ENCODE measurements around the gene DPP10.
"Not testable (repeated sequence)": the region's sequence is repeated elsewhere in the genome, so short reads cannot be mapped to it uniquely, and the experiment has no call there.

DPP10 gene

DNA sequence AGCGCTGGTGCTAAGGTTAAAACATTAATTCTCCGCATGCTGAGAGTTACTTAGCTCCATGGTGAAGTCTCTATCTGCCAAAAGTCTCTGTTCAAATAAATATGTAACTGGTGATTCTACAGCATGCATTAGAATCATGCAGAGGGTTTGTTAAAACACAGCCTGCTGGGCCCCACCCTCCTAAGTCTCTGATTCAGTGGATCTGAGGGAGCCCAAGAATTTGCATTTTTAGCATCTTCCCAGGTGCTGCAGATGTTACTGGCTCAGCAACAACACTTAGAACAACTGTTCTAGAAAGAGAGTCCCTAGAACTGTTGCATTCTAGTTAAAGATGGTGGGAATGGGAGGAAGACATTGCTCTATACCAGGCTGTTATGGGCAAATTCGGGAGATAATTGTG, 73.4 kb downstream of the DPP10 start:
- no peak for DNase-seq (ENCODE audit: low read depth, low spot score)

DNA sequence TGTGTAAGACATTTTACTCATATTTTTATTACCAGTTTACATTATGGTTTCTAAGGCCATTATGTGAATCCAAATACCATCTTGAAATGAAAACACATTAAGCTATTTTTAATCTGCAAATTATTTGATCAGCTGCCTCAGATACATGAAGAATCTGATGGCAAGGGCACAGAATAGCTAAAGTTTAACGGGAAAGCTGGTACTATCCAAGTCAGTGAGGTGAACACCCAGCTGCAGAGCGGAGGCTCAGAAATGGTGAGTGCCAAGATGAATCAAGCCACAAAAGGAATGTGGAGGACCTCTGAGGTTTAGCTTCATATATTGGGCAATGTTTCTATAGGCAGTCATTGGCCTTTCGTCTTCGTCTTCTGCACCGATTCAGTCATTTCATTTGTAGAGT, 75.1 kb downstream of the DPP10 start:
- DNase-seq (ENCODE audit: low read depth, low spot score), result no peak

DNA sequence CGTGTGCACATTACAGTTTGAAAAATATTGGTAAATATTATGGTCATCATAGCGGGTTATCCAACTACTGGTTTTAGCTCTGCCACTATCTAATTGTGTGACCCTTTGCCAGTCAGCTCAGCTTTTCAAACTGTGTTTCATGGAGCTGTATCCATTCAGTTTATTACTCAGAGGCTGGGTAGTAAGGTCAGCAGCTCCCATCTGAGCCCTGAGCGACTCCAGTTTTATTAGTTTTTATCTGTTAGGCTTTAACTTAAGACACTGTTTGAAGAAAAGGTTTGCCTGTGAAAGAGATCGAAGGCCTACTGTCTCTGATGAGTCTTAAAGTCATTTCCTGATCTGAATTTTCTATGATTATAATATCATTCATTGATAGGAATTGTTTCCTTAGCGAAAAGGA, 76.3 kb downstream of the DPP10 start:
- DNase-seq (ENCODE audit: low read depth, low spot score), result no peak

DNA sequence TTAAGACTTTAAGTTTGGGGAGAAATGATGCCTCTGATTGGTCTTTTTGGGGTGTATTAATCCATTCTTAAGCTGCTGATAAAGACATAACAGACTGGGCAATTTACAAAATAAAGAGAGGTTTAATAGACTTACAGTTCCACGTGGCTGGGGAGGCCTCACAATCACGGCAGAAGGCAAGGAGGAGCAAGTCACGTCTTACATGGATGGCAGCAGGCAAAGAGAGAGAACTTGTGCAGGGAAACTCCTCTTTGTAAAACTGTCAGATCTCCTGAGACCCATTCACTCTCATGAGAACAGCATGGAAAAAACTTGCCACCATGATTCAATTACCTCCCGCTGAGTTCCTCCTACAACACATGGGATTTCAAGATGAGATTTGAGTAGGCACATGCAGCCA, 80.2 kb downstream of the DPP10 start:
- not testable (repeated sequence) for DNase-seq (ENCODE audit: low read depth, low spot score)

DNA sequence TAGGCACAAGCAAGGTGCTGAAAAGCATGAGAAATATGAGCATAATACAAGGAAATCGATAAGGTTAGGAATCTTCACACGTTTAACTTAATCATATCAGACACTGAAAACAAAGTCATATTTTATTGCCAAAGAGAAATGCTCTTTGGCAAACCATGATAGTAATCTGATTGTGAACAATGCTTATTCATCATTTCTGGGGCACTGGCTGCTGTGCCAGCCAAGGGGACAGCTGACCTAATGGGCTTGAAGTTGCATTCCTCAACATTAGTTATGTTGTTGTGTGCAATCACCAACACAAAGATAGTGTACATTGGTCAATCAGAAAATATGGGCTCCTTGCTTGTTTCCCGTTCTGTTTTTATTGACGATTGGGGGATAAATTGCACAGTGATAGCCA, 83.5 kb downstream of the DPP10 start:
- no peak for DNase-seq (ENCODE audit: low read depth, low spot score)

DNA sequence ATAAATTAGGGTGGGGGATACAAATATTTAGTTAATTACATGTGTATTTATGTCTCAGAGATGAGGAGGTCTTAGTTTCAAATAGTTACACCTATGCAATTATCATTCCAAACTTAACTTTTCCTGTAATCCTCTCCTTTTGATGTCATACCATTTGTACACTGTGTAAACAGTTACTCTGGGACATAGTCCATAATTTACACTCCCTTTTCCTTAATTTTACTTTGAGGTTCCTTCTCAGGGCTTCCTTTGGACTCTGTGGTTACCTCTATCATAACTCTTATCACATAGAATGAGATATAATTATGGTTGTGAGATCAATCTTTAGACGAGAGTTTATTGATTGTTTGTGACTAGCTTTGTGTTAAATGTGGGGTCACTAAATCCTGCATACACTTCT, 84.4 kb downstream of the DPP10 start:
- no peak for DNase-seq (ENCODE audit: low read depth, low spot score)

DNA sequence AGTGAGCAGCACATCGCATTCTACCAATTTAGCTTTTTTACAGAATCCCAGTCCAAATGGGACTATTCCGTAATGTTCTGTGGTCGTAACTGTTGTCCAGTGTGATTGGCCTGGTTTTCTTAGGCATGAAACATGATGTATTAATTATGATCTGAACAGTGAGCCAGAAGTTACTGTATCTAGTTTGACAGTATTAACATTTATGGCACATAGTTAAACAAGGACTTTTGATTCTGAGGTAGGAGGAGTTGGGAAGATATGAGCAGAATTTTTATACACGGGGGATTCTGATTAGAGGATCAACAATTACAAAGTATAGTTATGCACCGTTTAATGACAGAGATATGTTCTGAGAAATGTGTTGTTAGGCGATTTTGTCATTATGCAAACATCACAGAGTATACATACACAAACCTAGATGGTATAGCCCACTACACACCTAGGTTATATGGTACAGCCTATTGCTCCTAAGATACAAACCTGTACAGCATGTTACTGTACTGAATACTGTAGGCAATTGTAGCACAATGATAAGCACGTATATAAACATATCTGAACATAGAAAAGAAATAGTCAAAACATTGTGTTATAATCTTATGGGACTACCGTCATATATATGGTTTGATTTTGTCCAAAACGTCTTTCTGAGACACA, 85.0 kb downstream of the DPP10 start:
- no peak for DNase-seq (ENCODE audit: low read depth, low spot score)

DNA sequence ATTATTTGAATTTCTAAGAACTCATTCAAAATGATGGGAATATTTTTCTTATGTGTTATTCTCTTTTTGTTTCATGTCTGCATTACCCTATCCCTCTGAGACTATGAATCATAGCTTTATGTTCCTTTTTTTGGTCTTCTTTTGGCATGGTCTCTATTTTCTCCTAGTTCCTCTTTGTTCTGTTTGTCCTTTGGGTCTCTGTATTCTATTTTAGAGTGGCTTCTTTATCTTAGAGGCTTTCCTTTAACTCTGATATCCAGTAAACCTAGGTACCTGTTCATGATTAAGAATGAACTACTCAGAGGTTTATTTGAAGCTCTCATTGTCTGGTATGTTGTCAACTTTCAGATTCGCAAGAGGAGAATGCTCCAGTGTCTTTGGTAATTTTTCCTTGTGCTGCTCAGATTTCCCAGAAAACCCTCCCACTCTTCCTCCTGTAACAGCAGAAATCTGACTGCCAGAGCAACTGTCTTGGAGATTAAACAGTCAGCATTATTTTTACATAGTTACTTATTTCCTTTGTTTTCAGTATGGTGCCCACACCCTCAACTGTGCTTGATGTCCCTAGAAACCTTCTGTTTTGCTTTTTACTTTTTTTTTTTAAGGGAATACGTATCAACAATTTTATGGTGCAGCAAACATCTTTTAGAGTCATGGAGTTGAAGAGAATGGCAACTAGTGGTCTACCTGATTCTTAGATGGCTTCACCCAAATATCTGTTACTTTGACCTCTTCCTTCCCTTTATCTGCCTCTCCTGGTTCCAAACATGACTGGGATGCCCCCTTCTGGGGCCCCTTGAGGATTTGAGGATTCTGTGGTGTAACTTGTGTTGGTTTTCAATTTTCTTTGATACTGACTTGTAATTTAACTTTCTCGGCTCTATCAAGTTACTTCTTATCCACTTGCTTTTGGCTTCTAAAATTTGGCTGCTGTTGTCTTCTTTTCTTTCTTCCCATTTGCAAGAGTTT, 92.0 kb downstream of the DPP10 start:
- DNase-seq (ENCODE audit: low read depth, low spot score), result no peak

DNA sequence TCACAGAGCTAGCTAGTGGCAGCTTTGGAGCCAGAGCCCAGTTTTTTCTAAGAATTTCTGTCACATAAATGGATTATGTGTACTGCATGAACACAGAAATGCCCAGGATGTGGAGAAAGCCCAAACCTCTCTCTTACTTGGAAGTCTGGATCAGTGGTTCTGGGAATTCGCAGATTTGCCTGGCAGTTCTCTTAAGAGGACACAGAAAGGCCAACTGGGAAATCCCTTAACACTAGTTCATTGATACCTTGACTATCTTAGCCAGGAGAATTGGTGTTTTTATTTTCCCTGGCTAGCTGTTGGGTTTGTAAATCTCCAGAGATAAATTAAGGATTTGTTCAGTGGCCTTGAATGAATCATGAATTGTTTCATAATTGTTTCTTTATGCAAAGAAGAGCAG, 95.3 kb downstream of the DPP10 start:
- DNase-seq (ENCODE audit: low read depth, low spot score), result no peak

DNA sequence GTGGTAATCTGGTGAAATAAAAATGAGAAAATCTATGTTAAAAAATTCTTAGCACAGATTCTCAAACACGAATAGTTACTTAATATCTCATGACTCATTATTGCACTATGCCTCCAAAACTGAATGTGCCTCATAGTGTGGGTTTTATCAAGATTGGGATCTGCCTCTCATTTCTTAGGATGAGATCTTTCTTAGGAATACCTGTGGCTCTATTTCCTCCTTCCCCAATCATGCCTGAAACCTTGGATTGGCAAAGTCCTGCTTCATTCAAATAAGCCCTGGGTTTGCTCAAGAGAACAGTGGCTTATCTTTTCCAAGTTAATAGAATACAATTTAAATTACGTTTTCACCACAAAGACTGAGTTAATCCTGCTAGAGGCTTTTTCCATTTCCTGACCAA, 100.3 kb downstream of the DPP10 start:
- DNase-seq (ENCODE audit: low read depth, low spot score), result no peak

DNA sequence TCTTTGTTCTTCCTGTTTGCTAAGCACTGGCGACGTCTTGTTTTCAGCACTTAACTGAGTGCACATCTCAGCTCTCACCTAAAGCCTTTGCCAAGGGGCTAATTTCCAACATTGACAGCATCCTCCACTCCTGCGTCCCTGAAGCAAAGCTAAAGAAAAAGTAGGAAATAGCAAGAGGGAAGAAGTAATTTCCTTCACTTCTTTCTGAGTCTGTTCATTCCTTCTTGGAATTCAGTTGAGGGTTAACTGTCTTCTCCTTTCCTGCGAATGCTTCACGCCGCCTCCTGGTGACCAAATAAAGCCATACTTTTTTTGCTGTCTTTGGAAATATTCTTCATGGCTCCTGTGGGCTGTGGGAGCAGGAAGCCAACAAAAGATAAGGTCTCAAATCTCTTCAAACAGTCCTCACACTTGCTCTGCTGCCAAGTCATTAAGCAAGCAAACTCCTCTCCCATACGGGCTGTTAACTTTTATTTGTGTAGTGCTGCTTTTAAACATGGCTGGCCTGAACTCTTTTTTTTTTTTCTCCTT, 100.9 kb downstream of the DPP10 start:
- DNase-seq (ENCODE audit: low read depth, low spot score), result no peak

DNA sequence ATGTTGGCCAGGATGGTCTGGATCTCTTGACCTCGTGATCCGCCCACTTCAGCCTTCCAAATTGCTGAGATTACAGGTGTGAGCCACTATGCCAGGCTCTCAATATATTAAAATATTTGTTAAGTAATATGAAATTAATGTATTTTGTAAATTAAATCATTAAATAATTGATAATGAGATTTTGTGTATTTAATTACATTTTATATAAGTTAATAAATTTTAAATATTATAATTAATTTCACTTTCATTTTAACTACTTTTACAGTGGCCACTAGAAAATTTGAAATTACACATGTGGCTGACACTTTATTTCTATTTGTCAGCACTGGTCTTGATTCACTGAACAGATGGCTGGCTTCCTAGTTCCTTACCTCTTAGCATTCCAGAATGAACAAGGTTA, 102.6 kb downstream of the DPP10 start:
- no peak for DNase-seq (ENCODE audit: low read depth, low spot score)

DNA sequence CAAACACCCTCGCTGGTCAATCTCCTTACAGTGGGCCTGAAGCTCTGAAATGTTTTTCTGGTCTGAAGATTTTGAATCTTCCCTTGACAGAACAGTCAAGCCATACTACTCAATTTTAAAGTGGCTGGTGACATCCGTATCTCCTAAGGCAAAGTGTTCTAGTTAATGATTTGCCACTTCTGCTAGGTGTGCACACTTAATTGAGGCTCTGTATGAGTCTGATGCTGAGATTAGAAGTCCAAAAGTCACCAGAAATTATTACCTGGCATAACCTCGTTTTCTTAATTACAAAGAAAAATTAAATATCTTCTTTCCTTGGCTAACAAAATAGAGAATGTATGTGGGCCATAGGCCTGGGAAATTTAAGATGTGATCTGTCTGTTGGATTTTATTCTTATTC, 104.1 kb downstream of the DPP10 start:
- DNase-seq (ENCODE audit: low read depth, low spot score), result no peak

DNA sequence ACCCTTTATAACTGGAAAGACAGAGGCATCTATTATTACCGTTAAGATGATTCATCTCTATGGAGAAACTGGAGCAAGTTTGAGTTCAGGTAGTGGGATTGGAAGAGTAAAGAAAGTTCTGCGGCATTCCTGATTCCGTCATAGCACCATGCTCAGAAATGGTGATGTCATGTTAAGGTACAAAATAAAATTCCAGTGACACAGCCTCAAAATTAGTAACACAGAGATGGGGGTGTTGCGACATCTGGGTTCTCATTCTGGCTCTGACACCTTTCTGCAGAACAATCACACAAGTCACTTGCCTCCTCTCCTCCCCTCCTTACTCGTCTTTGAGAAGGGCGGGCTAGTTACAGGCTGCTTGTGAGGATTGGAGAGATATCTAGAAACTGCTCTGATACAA, 105.7 kb downstream of the DPP10 start:
- no peak for DNase-seq (ENCODE audit: low read depth, low spot score)

DNA sequence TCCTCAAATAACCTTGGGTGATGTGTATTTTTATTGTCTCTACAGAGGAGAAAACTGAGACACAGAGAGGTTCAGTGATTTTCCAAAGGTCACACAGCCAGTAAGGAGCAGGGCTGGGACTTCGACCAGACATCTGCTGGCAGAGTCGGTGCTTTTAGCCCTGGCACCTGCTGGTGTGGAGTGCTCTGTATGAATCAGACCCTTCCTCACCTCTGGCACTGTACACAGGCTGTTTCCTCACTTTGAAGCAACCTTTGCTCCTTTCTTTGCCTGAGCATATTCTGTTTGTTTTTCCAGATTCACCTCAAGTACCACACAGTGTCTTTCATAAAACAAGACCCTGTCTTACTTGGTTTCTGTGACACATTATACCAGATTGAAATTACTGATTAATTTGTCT, 107.9 kb downstream of the DPP10 start:
- DNase-seq (ENCODE audit: low read depth, low spot score), result no peak

DNA sequence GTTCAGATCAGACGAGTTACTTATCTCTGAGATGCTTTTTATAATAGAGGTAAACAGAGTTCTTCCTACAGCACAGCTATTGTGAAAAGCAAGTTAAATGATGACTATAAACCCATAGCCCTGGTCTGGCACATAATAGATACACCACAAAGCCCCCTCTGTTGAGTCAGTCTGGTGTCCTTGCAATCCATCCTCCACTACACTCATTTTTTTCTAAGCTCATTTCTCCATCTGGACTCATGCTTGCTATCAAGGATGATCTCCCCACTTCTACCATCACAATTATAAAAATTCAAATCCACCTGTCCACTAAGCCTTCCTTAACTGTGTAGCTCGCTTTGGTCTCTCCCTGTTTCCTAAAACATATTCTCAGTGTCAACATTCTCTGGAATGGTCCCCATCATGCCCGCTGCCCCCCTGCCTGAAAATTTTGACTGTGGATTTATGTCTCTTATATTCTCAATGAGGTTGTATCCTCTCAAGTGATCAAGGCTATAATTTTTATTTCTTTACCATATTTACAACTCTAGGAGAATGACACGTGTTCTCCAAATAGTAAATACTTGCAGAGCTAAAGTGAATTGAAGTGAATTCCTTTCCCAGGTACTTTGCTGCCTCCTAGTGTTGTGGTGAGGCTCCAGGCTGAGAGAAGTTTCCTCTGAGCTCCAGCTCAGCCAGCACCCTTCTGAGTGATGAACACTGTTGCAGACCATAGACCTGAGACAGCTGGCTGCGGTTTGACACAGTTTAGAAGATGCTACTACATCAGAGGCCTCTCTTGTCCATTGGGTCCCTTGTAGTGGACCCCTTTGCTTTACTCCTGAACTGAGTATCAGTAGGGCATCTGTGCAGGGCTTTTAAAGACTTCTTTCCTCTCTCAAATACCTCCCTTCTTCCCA, 108.7 kb downstream of the DPP10 start:
- DNase-seq (ENCODE audit: low read depth, low spot score), result no peak

DNA sequence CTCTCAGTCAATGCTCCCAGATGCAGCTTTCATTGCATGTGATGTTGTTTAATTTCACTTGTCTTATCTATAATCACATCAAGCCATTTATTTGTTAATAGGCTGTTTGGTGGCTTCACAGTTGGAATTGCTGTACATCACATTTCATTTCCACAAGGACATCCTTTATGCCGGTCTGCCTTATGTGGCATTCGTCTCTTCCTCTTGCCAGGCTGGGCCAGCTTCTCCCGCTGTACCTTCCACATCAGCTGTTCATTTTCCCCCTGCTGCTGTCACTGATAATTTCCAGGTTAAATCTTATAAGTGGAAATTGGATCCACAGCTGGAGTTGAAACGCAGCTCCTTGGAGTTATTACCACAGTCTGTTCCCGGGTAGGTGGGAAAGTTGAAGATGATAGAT, 110.6 kb downstream of the DPP10 start:
- DNase-seq (ENCODE audit: low read depth, low spot score), result no peak

DNA sequence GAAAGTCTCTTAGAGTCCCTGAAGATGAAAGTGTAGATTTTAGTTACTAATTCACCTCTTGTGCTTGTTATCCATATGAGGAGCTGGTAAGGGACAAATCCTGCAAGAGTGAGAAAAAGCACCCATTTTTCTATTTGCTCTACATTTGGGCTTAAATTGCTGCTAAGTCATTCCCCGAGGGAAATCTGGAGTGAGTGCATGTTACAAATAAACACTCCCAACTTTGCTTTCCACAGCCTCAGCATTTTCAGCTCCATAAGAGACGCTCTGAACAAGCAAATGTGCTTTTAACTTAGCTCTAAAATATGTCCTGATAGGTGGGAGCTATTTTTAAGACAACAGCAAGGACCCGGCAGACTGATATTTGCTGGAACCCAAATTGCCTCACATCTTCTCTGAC, 126.7 kb downstream of the DPP10 start:
- DNase-seq (ENCODE audit: low read depth, low spot score), result no peak

DNA sequence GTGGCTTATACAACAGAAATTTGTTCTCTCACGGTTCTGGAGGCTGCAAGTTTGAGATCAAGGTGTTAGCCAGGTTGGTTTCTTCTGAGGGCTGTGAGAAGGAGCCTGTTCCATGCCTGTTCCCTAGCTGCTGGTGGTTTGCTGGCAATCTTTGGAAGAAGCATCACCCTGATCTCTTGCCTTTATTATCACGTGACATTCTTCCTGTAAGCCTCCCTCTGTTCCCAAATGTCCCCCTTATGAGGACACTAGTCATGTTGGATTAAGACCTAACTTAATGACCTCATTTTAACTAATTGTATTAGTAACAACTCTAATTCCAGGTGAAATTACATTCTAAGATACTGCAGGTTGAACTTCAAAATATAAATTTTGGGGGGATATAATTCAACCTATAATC, 135.2 kb downstream of the DPP10 start:
- DNase-seq (ENCODE audit: low read depth, low spot score), result no peak

DNA sequence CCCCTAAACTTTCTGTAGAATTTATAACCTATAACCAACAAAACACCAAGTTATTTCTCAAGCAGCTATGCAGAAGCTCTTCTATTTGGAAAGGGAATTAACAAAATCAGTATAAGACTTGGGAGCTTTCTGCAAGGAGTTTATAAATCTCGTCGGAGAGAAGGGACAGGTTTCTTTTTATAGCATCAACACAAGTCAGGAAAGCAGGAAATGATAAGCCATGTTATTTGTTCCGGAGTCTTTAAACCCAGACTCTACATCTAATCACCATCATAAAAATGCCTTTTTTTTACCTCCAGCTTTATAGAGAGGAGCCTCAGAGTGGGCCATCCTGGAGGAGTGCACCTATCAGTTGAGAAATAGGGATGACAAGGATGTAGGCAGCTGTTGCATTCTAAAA, 137.1 kb downstream of the DPP10 start:
- no peak for DNase-seq (ENCODE audit: low read depth, low spot score)

DNA sequence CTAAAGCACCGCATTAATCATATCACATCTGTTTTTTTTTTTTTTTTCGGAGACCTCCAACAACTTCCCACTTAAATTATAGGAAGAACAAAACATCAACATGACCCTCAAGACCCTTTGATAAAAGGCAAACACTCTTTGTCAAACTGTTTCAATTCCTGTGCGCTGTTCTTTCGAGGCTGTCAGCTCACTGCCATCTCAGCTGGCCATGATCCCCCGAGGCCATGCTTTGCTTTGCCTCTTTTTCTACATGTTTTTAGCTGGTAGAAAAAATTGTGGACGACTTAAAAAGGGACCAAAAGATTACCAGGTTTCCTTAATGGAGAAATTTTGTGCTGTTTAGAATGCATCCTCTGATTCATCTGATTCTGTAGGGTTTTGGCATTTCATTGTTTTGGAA, 138.2 kb downstream of the DPP10 start:
- no peak for DNase-seq (ENCODE audit: low read depth, low spot score)

DNA sequence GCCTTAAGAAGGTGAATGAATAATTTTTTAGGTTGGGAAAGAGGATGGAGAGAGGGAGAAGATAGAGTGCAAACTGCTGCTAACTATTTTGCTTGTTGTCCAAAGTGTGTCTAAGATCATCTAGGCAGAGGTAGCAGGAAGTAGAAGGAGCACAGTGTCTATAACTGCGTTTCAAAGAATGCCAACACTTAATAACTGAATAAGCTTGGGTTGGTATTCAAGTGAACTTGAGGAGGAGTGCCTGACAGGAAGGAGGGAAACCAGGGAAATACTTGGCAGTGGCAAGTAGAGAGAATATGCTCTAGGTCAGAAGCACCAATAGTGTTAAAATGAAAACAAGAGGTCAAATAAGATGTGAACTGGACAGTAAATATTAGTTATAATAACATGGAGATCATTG, 155.9 kb downstream of the DPP10 start:
- no peak for DNase-seq (ENCODE audit: low read depth, low spot score)
